WTC11 (cell line): ENCODE results near the gene SEMA4F.

Experiments
- CTCF ChIP-seq: fragments of 200-600 bp; IDR thresholded peaks from 2 replicates; pipeline ENCODE4 v1.8.0; 2022; ENCODE audit warnings: antibody characterized with exemption
- ESRRA ChIP-seq: sonication (generic); formaldehyde crosslinking; IDR thresholded peaks from 2 replicates; pipeline ENCODE4 v1.8.1; 2022; ENCODE audit warnings: mild to moderate bottlenecking, missing genetic modification reagents, borderline replicate concordance
- FOXJ3 ChIP-seq: sonication (generic); formaldehyde crosslinking; IDR thresholded peaks from 2 replicates; pipeline ENCODE4 v1.9.0; 2021; ENCODE audit warnings: missing genetic modification reagents, mild to moderate bottlenecking, borderline replicate concordance
- FOXP4 ChIP-seq: sonication (generic); formaldehyde crosslinking; IDR thresholded peaks from 2 replicates; pipeline ENCODE4 v1.8.0; 2022; ENCODE audit warnings: mild to moderate bottlenecking, missing genetic modification reagents

GRCh38 chr2:74689671-74690070 lies 35.6 kb downstream of the SEMA4F start:
- TF ChIP-seq CTCF (no peak), FOXJ3 (CRISPR knock-in tag) (no peak), ESRRA (CRISPR knock-in tag) (no peak), FOXP4 (CRISPR knock-in tag) (no peak)
